NT2/D1 (cell line): Measurements from ENCODE around the gene HABP2.

Experiments used
- SUZ12 ChIP-seq: IDR thresholded peaks from 2 replicates; pipeline ENCODE4 v1.6.1; 2011; ENCODE audit not compliant: insufficient read length, insufficient read depth; ENCODE audit errors: extremely low read depth
- YY1 ChIP-seq: IDR thresholded peaks from 2 replicates; pipeline ENCODE4 v1.6.1; 2011; ENCODE audit not compliant: insufficient read length, insufficient read depth
- ZNF274 ChIP-seq: IDR thresholded peaks from 2 replicates; pipeline ENCODE4 v1.6.1; 2011; ENCODE audit warnings: mild to moderate bottlenecking, low read depth, low read length

- TF ChIP-seq YY1 (no peak), ZNF274 (no peak), SUZ12 (no peak)
Observed at GRCh38 chr10:113620936-113621335, 68.1 kb downstream of the HABP2 start.
